ENCODE measurements around the gene HIRA.

HIRA gene

DNA sequence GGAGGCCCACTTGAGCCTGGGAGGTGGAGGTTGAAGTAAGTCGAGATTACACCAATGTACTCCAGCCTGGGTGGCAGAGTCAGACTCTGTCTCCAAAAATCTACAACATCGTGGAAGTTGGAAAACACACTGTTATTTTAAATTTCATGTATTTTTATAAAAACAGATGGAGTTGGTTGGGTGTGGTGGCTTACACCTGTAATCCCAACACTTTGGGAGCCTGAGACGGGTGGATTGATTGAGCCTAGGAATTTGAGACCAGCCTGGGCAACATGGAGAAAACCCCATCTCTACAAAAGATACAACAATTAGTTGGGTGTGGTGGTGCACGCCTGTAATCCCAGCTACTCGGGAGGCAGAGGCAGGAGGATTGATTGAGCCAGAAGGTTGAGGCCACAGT is 88.1 kb downstream of the HIRA start:
- no peaks in the 10 kb centered on the region for H3K9me3 ChIP-seq (ENCODE audit: control insufficient read depth, insufficient read depth, low read length)
- H4K20me1 ChIP-seq (ENCODE audit: control insufficient read depth, insufficient read depth, low read depth, low read length), result no peaks in the 10 kb centered on the region
- peaks cover 11% of the 10 kb centered on the region for H3K79me2 ChIP-seq (ENCODE audit: control insufficient read depth, low read length)
- H3K27ac ChIP-seq (ENCODE audit: low read depth, low read length), result no peak overlapping the region
- no peak overlapping the region for H3K4me3 ChIP-seq (ENCODE audit: low read length)
- no peaks in the 10 kb centered on the region for H3F3A ChIP-seq (ENCODE audit: control insufficient read depth, insufficient read depth)
- no peaks in the 10 kb centered on the region for H3K4me1 ChIP-seq (ENCODE audit: control insufficient read depth, low read length)
- TF ChIP-seq, protein P1, sequence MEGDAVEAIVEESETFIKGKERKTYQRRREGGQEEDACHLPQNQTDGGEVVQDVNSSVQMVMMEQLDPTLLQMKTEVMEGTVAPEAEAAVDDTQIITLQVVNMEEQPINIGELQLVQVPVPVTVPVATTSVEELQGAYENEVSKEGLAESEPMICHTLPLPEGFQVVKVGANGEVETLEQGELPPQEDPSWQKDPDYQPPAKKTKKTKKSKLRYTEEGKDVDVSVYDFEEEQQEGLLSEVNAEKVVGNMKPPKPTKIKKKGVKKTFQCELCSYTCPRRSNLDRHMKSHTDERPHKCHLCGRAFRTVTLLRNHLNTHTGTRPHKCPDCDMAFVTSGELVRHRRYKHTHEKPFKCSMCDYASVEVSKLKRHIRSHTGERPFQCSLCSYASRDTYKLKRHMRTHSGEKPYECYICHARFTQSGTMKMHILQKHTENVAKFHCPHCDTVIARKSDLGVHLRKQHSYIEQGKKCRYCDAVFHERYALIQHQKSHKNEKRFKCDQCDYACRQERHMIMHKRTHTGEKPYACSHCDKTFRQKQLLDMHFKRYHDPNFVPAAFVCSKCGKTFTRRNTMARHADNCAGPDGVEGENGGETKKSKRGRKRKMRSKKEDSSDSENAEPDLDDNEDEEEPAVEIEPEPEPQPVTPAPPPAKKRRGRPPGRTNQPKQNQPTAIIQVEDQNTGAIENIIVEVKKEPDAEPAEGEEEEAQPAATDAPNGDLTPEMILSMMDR (IDR thresholded peaks at IDR 0.05; ENCODE audit: low read depth, low read length, poor library complexity, severe bottlenecking), result no peak
- no peak for TF ChIP-seq EZH2phosphoT487 (IDR thresholded peaks at IDR 0.05; ENCODE audit: borderline replicate concordance, low read length)
- no peaks in the 10 kb centered on the region for H3K27me3 ChIP-seq (ENCODE audit: control insufficient read depth, low read length)
- H3K4me2 ChIP-seq (ENCODE audit: low read length), result no peak overlapping the region
- peaks cover 83% of the 10 kb centered on the region for H3K36me3 ChIP-seq (ENCODE audit: control insufficient read depth, low read length)
- no peaks in the 10 kb centered on the region for H3K9me2 ChIP-seq (replicated peaks; ENCODE audit: control insufficient read depth, low read length)

- no peaks in the 10 kb centered on the region for H3K9me3 ChIP-seq (ENCODE audit: control insufficient read depth, insufficient read depth, low read length)
- H3K36me3 ChIP-seq (ENCODE audit: control insufficient read depth, low read length), result peaks cover 88% of the 10 kb centered on the region
- H3K4me1 ChIP-seq (ENCODE audit: control insufficient read depth, low read length), result no peaks in the 10 kb centered on the region
- no peaks in the 10 kb centered on the region for H3K27me3 ChIP-seq (ENCODE audit: control insufficient read depth, low read length)
- H3K27ac ChIP-seq (ENCODE audit: low read depth, low read length), result no peak overlapping the region
- H3K4me3 ChIP-seq (ENCODE audit: low read length), result no peak overlapping the region
- no peaks in the 10 kb centered on the region for H4K20me1 ChIP-seq (ENCODE audit: control insufficient read depth, insufficient read depth, low read depth, low read length)
- peaks cover 15% of the 10 kb centered on the region for H3K79me2 ChIP-seq (ENCODE audit: control insufficient read depth, low read length)
- no peak overlapping the region for H3K4me2 ChIP-seq (ENCODE audit: low read length)
- no peaks in the 10 kb centered on the region for H3F3A ChIP-seq (ENCODE audit: control insufficient read depth, insufficient read depth)
- TF ChIP-seq, protein P1 (IDR thresholded peaks at IDR 0.05; ENCODE audit: low read depth, low read length, poor library complexity, severe bottlenecking), result no peak
- no peak for TF ChIP-seq EZH2phosphoT487 (IDR thresholded peaks at IDR 0.05; ENCODE audit: borderline replicate concordance, low read length)
- H3K9me2 ChIP-seq (replicated peaks; ENCODE audit: control insufficient read depth, low read length), result no peaks in the 10 kb centered on the region
These were observed 90.0 kb downstream of the HIRA start for GRCh38 chr22:19341500-19341899.

GRCh38 chr22:19337137-19337536 is 94.4 kb downstream of the HIRA start:
- H4K20me1 ChIP-seq (ENCODE audit: control insufficient read depth, insufficient read depth, low read depth, low read length), result no peaks in the 10 kb centered on the region
- H3F3A ChIP-seq (ENCODE audit: control insufficient read depth, insufficient read depth), result 0 out of 2 replicates have a peak, but pooled peaks cover 3% of the 10 kb centered on the region
- peaks cover 15% of the 10 kb centered on the region for H3K79me2 ChIP-seq (ENCODE audit: control insufficient read depth, low read length)
- no peak for TF ChIP-seq EZH2phosphoT487 (IDR thresholded peaks at IDR 0.05; ENCODE audit: borderline replicate concordance, low read length)
- TF ChIP-seq, protein P1 (IDR thresholded peaks at IDR 0.05; ENCODE audit: low read depth, low read length, poor library complexity, severe bottlenecking), result no peak
- peaks cover 83% of the 10 kb centered on the region for H3K36me3 ChIP-seq (ENCODE audit: control insufficient read depth, low read length)
- H3K4me1 ChIP-seq (ENCODE audit: control insufficient read depth, low read length), result no peaks in the 10 kb centered on the region
- no peaks in the 10 kb centered on the region for H3K27me3 ChIP-seq (ENCODE audit: control insufficient read depth, low read length)
- H3K9me2 ChIP-seq (replicated peaks; ENCODE audit: control insufficient read depth, low read length), result no peaks in the 10 kb centered on the region
- no peaks in the 10 kb centered on the region for H3K9me3 ChIP-seq (ENCODE audit: control insufficient read depth, insufficient read depth, low read length)
- H3K4me3 ChIP-seq (ENCODE audit: low read length), result no peak overlapping the region
- H3K27ac ChIP-seq (ENCODE audit: low read depth, low read length), result no peak overlapping the region
- H3K4me2 ChIP-seq (ENCODE audit: low read length), result no peak overlapping the region

Data from DOHH2 (cell line).